PC-3 (cell line): Measurements from ENCODE around the gene MIAT.

Experiments used
- EZH2 ChIP-seq: fragments of 300-600 bp; sonication (generic); IDR thresholded peaks from one replicate; pipeline ENCODE4 v1.6.1; 2017; ENCODE audit warnings: antibody characterized with exemption, mild to moderate bottlenecking, low read length; ENCODE audit not compliant: unreplicated experiment
- EZH2phosphoT487 ChIP-seq: fragments of 300-600 bp; sonication (generic); IDR thresholded peaks from 2 replicates; pipeline ENCODE4 v1.6.1; 2018; ENCODE audit warnings: mild to moderate bottlenecking, antibody characterized with exemption, low read length, borderline replicate concordance
- TF ChIP-seq, protein P1 (sequence below): fragments of 300-600 bp; sonication (generic); conservative IDR thresholded peaks from 2 replicates; pipeline ENCODE4 v1.5.1; 2017; ENCODE audit warnings: antibody characterized with exemption, low read depth, mild to moderate bottlenecking, low read length

DNA sequence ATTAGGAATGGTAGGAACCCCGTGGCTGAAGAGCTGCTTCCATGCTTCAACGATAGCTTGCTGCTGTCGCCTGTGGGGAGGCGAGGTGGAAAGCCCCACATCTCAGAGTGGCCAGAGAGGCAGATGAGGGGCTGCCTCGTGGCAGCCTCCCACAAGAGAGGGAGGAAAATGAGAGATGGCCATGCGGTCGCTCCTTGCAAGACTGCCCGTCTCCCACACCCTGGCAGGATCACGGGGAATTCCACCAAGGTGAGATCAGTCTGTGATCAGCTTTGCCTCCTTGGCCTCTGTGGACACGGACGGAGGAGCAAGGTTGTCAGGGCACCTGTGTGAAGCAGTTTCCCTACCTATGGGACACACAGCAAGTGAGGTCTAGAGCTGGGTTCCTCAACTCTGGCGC, 32.6 kb upstream of the MIAT start:
- TF ChIP-seq, protein P1, sequence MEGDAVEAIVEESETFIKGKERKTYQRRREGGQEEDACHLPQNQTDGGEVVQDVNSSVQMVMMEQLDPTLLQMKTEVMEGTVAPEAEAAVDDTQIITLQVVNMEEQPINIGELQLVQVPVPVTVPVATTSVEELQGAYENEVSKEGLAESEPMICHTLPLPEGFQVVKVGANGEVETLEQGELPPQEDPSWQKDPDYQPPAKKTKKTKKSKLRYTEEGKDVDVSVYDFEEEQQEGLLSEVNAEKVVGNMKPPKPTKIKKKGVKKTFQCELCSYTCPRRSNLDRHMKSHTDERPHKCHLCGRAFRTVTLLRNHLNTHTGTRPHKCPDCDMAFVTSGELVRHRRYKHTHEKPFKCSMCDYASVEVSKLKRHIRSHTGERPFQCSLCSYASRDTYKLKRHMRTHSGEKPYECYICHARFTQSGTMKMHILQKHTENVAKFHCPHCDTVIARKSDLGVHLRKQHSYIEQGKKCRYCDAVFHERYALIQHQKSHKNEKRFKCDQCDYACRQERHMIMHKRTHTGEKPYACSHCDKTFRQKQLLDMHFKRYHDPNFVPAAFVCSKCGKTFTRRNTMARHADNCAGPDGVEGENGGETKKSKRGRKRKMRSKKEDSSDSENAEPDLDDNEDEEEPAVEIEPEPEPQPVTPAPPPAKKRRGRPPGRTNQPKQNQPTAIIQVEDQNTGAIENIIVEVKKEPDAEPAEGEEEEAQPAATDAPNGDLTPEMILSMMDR: no peak
- TF ChIP-seq EZH2: no peak
- no peak for TF ChIP-seq EZH2phosphoT487
